ENCODE results near the gene SMAD5. TPM values are rescaled to one million over a fixed set of nuclear protein-coding genes. Genes with fewer than 3 reads are reported as not detected.

Gene SMAD5
- total RNA-seq, 1 donor from 2014 or later: 30.4 TPM

DNA sequence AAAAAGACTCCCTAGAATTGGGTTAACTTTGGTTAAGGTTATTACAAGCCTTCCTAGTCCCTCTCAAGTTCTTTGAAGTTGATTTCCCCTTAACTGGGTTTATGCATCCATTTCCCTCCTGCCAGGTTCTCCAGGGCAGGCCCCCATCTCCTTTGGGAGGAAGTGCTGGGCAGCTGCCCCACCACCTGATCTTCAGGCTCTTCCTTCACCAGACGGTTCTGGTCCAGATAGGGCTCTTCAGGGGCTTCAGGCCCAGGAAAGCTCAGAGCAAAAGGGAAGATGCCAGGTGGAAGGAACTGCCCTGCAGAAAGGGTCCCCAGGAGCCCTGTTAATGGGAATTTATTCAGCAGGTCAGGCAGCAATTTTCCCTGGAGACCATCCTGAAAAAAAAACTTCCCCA is 58.3 kb downstream of the SMAD5 start:
- TF ChIP-seq, protein P1, sequence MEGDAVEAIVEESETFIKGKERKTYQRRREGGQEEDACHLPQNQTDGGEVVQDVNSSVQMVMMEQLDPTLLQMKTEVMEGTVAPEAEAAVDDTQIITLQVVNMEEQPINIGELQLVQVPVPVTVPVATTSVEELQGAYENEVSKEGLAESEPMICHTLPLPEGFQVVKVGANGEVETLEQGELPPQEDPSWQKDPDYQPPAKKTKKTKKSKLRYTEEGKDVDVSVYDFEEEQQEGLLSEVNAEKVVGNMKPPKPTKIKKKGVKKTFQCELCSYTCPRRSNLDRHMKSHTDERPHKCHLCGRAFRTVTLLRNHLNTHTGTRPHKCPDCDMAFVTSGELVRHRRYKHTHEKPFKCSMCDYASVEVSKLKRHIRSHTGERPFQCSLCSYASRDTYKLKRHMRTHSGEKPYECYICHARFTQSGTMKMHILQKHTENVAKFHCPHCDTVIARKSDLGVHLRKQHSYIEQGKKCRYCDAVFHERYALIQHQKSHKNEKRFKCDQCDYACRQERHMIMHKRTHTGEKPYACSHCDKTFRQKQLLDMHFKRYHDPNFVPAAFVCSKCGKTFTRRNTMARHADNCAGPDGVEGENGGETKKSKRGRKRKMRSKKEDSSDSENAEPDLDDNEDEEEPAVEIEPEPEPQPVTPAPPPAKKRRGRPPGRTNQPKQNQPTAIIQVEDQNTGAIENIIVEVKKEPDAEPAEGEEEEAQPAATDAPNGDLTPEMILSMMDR (IDR thresholded peaks at IDR 0.05): no peak
- Mint-ChIP-seq H3K27me3 (peaks cover 35% of the 10 kb centered on the region), H3K4me3 (no peak overlapping the region), H3K36me3 (ENCODE audit: low read depth) (peaks cover 25% of the 10 kb centered on the region), H3K9me3 (no peaks in the 10 kb centered on the region), H3K27ac (no peak overlapping the region), H3K4me1 (peaks cover 8% of the 10 kb centered on the region)
- intact Hi-C loops (cut with micrococcal nuclease): no loop called here
- ATAC-seq (ENCODE audit: low read depth) (no peak), DNase-seq (no peak)
- ChIA-PET CTCF (no interaction called here), POLR2A (no interaction called here)

DNA sequence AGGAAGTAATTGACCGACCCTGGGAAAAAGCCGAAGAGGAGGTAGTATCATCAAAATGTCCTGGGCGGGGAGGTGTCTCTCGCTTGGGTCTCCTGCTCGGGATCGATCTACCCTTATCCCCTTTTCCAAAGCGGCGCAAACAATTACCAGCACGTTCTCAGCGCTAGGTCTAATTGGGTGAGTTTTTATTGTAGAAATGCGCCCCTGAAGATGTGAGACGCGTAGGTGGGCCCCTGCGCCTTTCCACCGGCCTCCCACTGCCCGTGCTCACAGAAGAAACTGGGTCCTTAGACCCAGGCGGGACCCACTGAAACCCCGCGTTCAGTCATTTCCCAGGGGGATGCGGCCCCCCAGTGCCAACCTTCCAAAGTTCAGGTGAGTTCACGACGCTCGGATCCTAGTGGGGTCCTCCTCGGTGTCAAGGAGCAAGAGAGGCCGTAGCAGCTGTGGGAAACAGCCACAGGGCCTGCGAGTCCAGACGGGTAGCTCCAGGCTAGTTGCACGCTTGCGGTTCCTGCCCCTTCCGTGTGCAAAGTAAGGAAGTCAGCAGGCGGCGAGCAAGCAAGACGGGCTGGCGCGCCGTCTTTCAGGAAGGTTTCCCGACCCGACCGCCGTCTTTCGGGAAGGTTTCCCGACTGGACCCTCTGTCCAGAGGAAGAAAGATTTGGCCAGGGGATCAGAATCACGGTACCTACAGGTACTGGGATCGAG is 58.8 kb downstream of the SMAD5 start:
- Mint-ChIP-seq H3K27me3 (peaks cover 39% of the 10 kb centered on the region), H3K27ac (no peak overlapping the region), H3K9me3 (no peaks in the 10 kb centered on the region), H3K4me1 (peaks cover 8% of the 10 kb centered on the region), H3K4me3 (no peak overlapping the region), H3K36me3 (ENCODE audit: low read depth) (peaks cover 20% of the 10 kb centered on the region)
- POLR2A ChIA-PET: no interaction called here
- CTCF ChIA-PET: no interaction called here
- DNase-seq (no peak), ATAC-seq (ENCODE audit: low read depth) (no peak)
- TF ChIP-seq, protein P1 (IDR thresholded peaks at IDR 0.05): no peak
- intact Hi-C loops (cut with micrococcal nuclease): no loop called here

DNA sequence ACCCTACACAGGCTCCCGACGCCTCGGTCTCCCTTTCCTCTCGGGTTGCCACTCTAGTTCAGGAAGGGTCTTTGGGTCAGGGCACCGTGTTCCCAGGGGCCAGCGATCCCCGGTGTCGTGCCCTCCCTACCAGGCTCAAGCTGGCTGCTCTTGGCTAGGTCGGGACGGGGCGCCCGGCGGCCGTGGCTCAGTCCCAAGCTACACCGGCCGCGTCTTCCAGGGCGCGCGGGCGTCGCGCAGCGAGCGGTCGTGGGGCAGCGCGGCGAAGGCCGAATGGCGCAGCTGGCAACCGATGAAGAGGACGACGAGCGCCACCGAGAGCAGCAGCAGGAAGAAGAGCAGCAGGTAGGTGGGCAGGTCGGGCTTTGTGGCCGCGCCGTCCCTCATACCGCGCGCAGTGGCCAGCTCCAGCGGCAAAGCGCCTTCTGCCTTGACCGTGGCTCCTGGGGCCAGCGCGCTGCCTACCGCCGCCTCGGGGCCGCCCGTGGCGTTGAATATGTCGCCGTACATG is 59.4 kb downstream of the SMAD5 start:
- TF ChIP-seq, protein P1 (IDR thresholded peaks at IDR 0.05): no peak
- peaks cover 8% of the 10 kb centered on the region for H3K4me1 Mint-ChIP-seq
- H3K27me3 Mint-ChIP-seq: peaks cover 39% of the 10 kb centered on the region
- no peak overlapping the region for H3K4me3 Mint-ChIP-seq
- H3K36me3 Mint-ChIP-seq (ENCODE audit: low read depth): peaks cover 14% of the 10 kb centered on the region
- intact Hi-C loops (cut with micrococcal nuclease): no loop called here
- H3K27ac Mint-ChIP-seq: no peak overlapping the region
- DNase-seq: no peak
- ChIA-PET CTCF (no interaction called here), POLR2A (no interaction called here)
- no peaks in the 10 kb centered on the region for H3K9me3 Mint-ChIP-seq
- no peak for ATAC-seq (ENCODE audit: low read depth)

DNA sequence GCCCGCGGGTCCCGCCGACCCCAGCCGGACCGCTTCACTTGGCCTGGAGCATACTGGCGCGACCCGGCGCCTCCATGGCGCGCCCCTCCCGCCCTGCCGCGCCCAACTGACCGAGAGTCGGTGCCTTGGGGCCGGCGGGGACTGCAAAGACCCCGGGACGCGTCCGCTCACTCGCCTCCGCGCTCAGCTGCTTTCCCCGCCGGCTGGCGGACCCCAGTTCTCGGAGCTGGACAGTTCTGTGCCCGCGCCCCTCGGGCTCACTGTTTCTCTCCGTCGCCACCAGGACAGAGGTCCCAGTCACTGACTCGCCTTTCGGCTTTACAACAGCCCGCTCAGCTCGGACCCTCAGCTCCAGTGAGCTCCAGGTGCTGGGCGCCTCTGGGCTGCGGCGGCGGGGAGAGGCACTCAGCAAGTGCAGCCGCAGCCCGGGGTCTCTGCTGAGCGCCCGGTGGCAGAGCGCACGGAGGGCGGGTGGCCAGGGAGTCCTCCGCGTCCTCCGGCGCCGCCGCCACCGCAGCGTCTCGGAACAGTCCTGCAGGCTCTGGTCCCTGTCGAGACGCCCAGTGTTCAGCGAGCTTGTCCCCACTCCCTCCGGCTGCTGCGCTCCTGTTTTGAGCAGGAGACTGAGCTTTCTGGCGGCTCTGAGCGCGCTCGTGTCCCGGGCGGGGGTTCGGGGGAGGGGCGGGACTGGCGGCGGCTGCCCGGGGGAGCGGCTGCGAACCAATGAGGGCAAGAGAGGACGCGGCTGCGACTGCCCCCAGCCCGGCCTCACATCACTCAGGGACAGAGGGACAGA is 60.1 kb downstream of the SMAD5 start, which contains the start of gene SMIM32:
Gene SMIM32, minus strand, starts transcription at position 637 of the 796 bp plus-strand sequence. CDS start 638 bp downstream, outside the sequence.
- ATAC-seq (ENCODE audit: low read depth) (no peak), DNase-seq (no peak)
- Mint-ChIP-seq H3K36me3 (ENCODE audit: low read depth) (peaks cover 10% of the 10 kb centered on the region), H3K27me3 (peaks cover 39% of the 10 kb centered on the region), H3K27ac (no peak within 1 kb of the TSS), H3K4me1 (peaks cover 8% of the 10 kb centered on the region), H3K9me3 (no peaks in the 10 kb centered on the region), H3K4me3 (no peak within 1 kb of the TSS)
- POLR2A ChIA-PET: no interaction called here
- intact Hi-C loops (cut with micrococcal nuclease): no loop called here
- CTCF ChIA-PET: no interaction called here
- TF ChIP-seq, protein P1 (IDR thresholded peaks at IDR 0.05): no peak

DNA sequence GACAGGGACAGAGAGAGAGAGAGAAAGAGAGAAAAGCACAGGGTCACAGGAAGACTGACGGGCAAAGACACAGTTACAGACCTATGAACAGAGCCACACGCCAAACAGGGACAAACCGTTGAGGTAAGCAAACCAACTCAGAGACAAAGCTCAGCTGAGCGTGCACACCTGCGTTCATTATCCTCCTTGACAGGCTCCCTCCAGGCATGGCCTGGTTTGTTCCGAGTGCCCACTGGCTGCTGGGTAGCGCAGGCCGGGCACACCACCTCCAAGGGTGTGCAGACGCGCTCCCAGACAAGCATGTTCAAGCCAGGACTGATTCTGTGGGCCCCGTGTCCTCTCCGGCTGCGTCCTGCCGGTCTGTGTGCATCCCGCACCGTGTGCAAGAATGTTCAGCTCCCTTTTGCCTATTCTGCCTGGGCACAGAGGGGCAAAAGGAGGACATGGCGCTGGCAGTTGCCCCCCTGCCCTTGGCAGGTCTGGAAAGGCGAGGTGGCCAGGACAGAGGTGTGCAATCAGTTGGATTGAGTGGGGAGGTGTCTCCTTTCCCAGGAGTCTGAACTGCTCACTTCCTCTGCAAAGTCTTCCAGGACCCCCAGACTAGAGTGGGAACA is 60.8 kb downstream of the SMAD5 start:
- ATAC-seq (ENCODE audit: low read depth): no peak
- Mint-ChIP-seq H3K36me3 (ENCODE audit: low read depth) (peaks cover 4% of the 10 kb centered on the region), H3K9me3 (no peaks in the 10 kb centered on the region), H3K27ac (no peak overlapping the region), H3K4me3 (no peak overlapping the region), H3K27me3 (peaks cover 39% of the 10 kb centered on the region), H3K4me1 (peaks cover 8% of the 10 kb centered on the region)
- POLR2A ChIA-PET: no interaction called here
- TF ChIP-seq, protein P1 (IDR thresholded peaks at IDR 0.05): no peak
- intact Hi-C loops (cut with micrococcal nuclease): no loop called here
- no peak for DNase-seq
- CTCF ChIA-PET: no interaction called here

All from activated B cell treated with CpG ODN at 0.5 μM for 24 hours (primary cell).